Hair follicle dermal papilla cell (primary cell): ENCODE data around the gene CORT. TPM values are rescaled to one million over a fixed set of nuclear protein-coding genes. Genes with fewer than 3 reads are reported as not detected.

ENCODE experiments used
- total RNA-seq: library from RNA; depleted of rRNA; stranded (reverse); fragments of >200 nt; gene quantifications from 2 replicates; pipeline ENCODE4 v1.2.3, GENCODE V29; 2012

Gene CORT
- total RNA-seq = 0.32 TPM in 1 of 2 replicates, not detected in the other

GRCh38 chr1:10449751-10450150 is at the start of gene CORT:
Gene CORT, plus strand, starts transcription at chr1:10450031. Its CDS starts 193 bp downstream, at chr1:10450224.

GRCh38 chr1:10430216-10431069 is 19.4 kb upstream of the CORT start, which contains the start of gene CENPS:
Gene CENPS, plus strand, starts transcription at chr1:10430433. Its CDS starts 85 bp downstream, at chr1:10430518.

GRCh38 chr1:10472220-10473144 is 22.7 kb downstream of the CORT start, which contains the start of gene DFFA:
Gene DFFA, minus strand, starts transcription at chr1:10472529. Its CDS starts 71 bp downstream, at chr1:10472458.

GRCh38 chr1:10474613-10475507 is 25.0 kb downstream of the CORT start, which contains the start of gene PEX14:
Gene PEX14, plus strand, starts transcription at chr1:10474950. Its CDS starts 17 bp downstream, at chr1:10474967.

Other genes starting within 250 kb of the CORT start
- gene KIF1B, start 239.5 kb upstream of the CORT start, total RNA-seq = 41.4 and 46.9 TPM in 2 replicates
- gene PGD, start 51.0 kb upstream of the CORT start, total RNA-seq = 229 and 277 TPM in 2 replicates
- gene CENPS, start 19.6 kb upstream of the CORT start, total RNA-seq = 10.9 and 11.2 TPM in 2 replicates
- 41.7 and 43.0 TPM in 2 replicates for gene DFFA, start 22.5 kb downstream of the CORT start, total RNA-seq
- gene PEX14, start 24.9 kb downstream of the CORT start, total RNA-seq = 17.5 and 18.2 TPM in 2 replicates